Suppressor macrophage treated with lipopolysaccharide for 1 hour (primary cell): Measurements from ENCODE around the gene TSPO2.
"Not testable (repeated sequence)": the region's sequence is repeated elsewhere in the genome, so short reads cannot be mapped to it uniquely, and the experiment has no call there.

ENCODE experiments used
- DNase-seq, 3 donors: peaks; one replicate each; pipeline ENCODE4 v3.0.0-alpha.2; 2020 to 2022

The TSPO2 gene

GRCh38 chr6:41042226-41043055 lies at the start of gene TSPO2:
Gene TSPO2, plus strand, starts transcription at chr6:41042467. Its CDS starts 519 bp downstream, at chr6:41042986.
- DNase-seq, result no peak

GRCh38 chr6:40992746-40993145 lies 49.5 kb upstream of the TSPO2 start:
- DNase-seq, result no peak

- DNase-seq, result no peak
Observed at GRCh38 chr6:40996591-40997233, 45.6 kb upstream of the TSPO2 start.

- DNase-seq, result no peak
Observed at GRCh38 chr6:40997234-40997957, 44.9 kb upstream of the TSPO2 start.

- no peak for DNase-seq
Observed at GRCh38 chr6:40998661-40999060, 43.6 kb upstream of the TSPO2 start.

- DNase-seq, result peak; percentile 94 to 96 (median 95)
Observed at GRCh38 chr6:40999569-40999968, 42.7 kb upstream of the TSPO2 start.

GRCh38 chr6:41000248-41000647 lies 42.0 kb upstream of the TSPO2 start:
- DNase-seq, result no peak

GRCh38 chr6:41002168-41002567 lies 40.1 kb upstream of the TSPO2 start:
- DNase-seq, result no peak

- DNase-seq, result peak; percentile 82 to 85 (median 83)
Observed at GRCh38 chr6:41006217-41006616, 36.0 kb upstream of the TSPO2 start.

GRCh38 chr6:41006980-41007379 lies 35.3 kb upstream of the TSPO2 start:
- DNase-seq, result not testable (repeated sequence)

- no peak for DNase-seq
Observed at GRCh38 chr6:41008011-41008410, 34.3 kb upstream of the TSPO2 start.

GRCh38 chr6:41009669-41010068 lies 32.6 kb upstream of the TSPO2 start:
- no peak for DNase-seq

- DNase-seq, result no peak
Observed at GRCh38 chr6:41011673-41012072, 30.6 kb upstream of the TSPO2 start.

- peak; percentile 26 to 50 (median 49) for DNase-seq
Observed at GRCh38 chr6:41013466-41014153, 28.7 kb upstream of the TSPO2 start.

- no peak for DNase-seq
Observed at GRCh38 chr6:41014780-41015179, 27.5 kb upstream of the TSPO2 start.

GRCh38 chr6:41015860-41016259 lies 26.4 kb upstream of the TSPO2 start:
- not testable (repeated sequence) for DNase-seq

- no peak for DNase-seq
Observed at GRCh38 chr6:41017663-41018062, 24.6 kb upstream of the TSPO2 start.

- peak in 1 of 3 donors; percentile 9 for DNase-seq
Observed at GRCh38 chr6:41021832-41022231, 20.4 kb upstream of the TSPO2 start.

GRCh38 chr6:41022294-41022693 lies 20.0 kb upstream of the TSPO2 start:
- no peak for DNase-seq

GRCh38 chr6:41023114-41023513 lies 19.2 kb upstream of the TSPO2 start:
- no peak for DNase-seq

- DNase-seq, result no peak
Observed at GRCh38 chr6:41025966-41026530, 16.2 kb upstream of the TSPO2 start.

- no peak for DNase-seq
Observed at GRCh38 chr6:41027241-41027640, 15.0 kb upstream of the TSPO2 start.
